Ovary (tissue), 3 donors: ENCODE measurements around the gene HPS1.

Experiments
- CTCF ChIP-seq, 3 donors: fragments of 450-650 bp in 2 of 3; fragments of 200-600 bp in 1 of 3; IDR thresholded peaks; one replicate each; pipeline versions ENCODE4 v1.5.1 to v1.8.0; 2016 to 2022; ENCODE audit warnings: antibody characterized with exemption in 3 of 3, mild to moderate bottlenecking in 1 of 3
- EP300 ChIP-seq: sonication (generic); formaldehyde crosslinking; IDR thresholded peaks from one replicate; pipeline ENCODE4 v1.6.1; 2017; ENCODE audit warnings: antibody characterized with exemption
- POLR2A ChIP-seq: fragments of 450-650 bp; IDR thresholded peaks from one replicate; pipeline ENCODE4 v1.6.1; 2017; ENCODE audit warnings: antibody characterized with exemption, mild to moderate bottlenecking, moderate library complexity
- donor health status: DM: no; HTN: no; CAD: no.

- TF ChIP-seq POLR2A: no peak
- no peak for TF ChIP-seq CTCF (IDR thresholded peaks at IDR 0.05)
- TF ChIP-seq EP300: no peak
Measured at GRCh38 chr10:98391065-98391464, 55.7 kb downstream of the HPS1 start.
